Gastrocnemius medialis (tissue), 4 donors: Measurements from ENCODE around the gene TCAP. TPM values are rescaled to one million over a fixed set of nuclear protein-coding genes. Genes with fewer than 3 reads are reported as not detected.
A peak's percentile ranks its signal among the peaks of the same experiment; 100 is the strongest.

Experiments used
- ATAC-seq, 2 donors: fragments of 150-250 bp; one replicate each; pipeline ENCODE4 v1.9.1; 2016
- DNase-seq, 2 donors: peaks; one replicate each; pipeline ENCODE4 v3.0.0-alpha.2; 2019
- H3K27ac ChIP-seq, 4 donors: fragments of 200-600 bp; sonication (generic); 1 replicate in 1 of 4; 2 replicates in 3 of 4; pipeline ENCODE4 v1.5.1; 2016 to 2018; ENCODE audit warnings: mild to moderate bottlenecking in 2 of 4, moderate library complexity in 1 of 4
- H3K27me3 ChIP-seq, 3 donors: fragments of 200-600 bp; sonication (generic) in 2 of 3; 1 replicate in 1 of 3; 2 replicates in 2 of 3; pipeline versions ENCODE4 v1.5.1 to v1.6.0; 2016 to 2019; ENCODE audit warnings: mild to moderate bottlenecking in 1 of 3, moderate library complexity in 1 of 3
- H3K36me3 ChIP-seq, 2 donors: fragments of 200-600 bp; sonication (generic) in 1 of 2; one replicate each; pipeline ENCODE4 v1.5.1; 2017 to 2018
- H3K4me1 ChIP-seq, 2 donors: fragments of 200-600 bp; sonication (generic) in 1 of 2; one replicate each; pipeline ENCODE4 v1.5.1; 2016 to 2017; ENCODE audit warnings: mild to moderate bottlenecking in 2 of 2
- H3K4me3 ChIP-seq, 4 donors: fragments of 200-600 bp; sonication (generic) in 3 of 4; 1 replicate in 1 of 4; 2 replicates in 3 of 4; pipeline ENCODE4 v1.5.1; 2016 to 2019; ENCODE audit warnings: mild to moderate bottlenecking in 2 of 4
- H3K9me3 ChIP-seq, 3 donors: fragments of 200-600 bp; sonication (generic) in 2 of 3; 1 replicate in 1 of 3; 2 replicates in 2 of 3; pipeline ENCODE4 v1.5.1; 2016 to 2019
- POLR2A ChIP-seq, 2 donors: fragments of 450-650 bp; IDR thresholded peaks; one replicate each; pipeline ENCODE4 v1.6.1; 2017; ENCODE audit warnings: antibody characterized with exemption in 2 of 2, mild to moderate bottlenecking in 2 of 2, moderate library complexity in 2 of 2
- in situ Hi-C, 4 donors: fragments of 200-750 bp; cut with MboI; loops; one replicate each; pipeline versions ENCODE4 v1.15.0 to v1.8.0; 2017; ENCODE audit warnings: low sequenced_read_pairs in 4 of 4
- intact Hi-C: fragments of 100-400 bp; cut with DNase I; formaldehyde crosslinking; loops from one replicate; pipeline ENCODE4 v1.15.1; 2023; ENCODE audit warnings: low total_unique reads
- total RNA-seq, 4 donors: library from RNA; depleted of rRNA; stranded (reverse); fragments of >200 nt; gene quantifications; one replicate each; pipeline versions ENCODE4 v1.1.0 to v1.2.3, GENCODE V29; 2016
- TF ChIP-seq, protein P1 (sequence below), 5 experiments: fragments of 450-650 bp in 3 of 5; fragments of 200-600 bp in 2 of 5; sonication (generic) in 2 of 5; IDR thresholded peaks in 4 of 5; conservative IDR thresholded peaks in 1 of 5; 1 replicate in 4 of 5; 2 replicates in 1 of 5; pipeline ENCODE4 v1.5.1; 2016 to 2019; ENCODE audit warnings: antibody characterized with exemption in 5 of 5, mild to moderate bottlenecking in 3 of 5, moderate library complexity in 3 of 5

TCAP gene, protein sequence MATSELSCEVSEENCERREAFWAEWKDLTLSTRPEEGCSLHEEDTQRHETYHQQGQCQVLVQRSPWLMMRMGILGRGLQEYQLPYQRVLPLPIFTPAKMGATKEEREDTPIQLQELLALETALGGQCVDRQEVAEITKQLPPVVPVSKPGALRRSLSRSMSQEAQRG
- total RNA-seq: 1,000 to 10,000 TPM; 1,768 to 3,088 (median 2,493) TPM

DNA sequence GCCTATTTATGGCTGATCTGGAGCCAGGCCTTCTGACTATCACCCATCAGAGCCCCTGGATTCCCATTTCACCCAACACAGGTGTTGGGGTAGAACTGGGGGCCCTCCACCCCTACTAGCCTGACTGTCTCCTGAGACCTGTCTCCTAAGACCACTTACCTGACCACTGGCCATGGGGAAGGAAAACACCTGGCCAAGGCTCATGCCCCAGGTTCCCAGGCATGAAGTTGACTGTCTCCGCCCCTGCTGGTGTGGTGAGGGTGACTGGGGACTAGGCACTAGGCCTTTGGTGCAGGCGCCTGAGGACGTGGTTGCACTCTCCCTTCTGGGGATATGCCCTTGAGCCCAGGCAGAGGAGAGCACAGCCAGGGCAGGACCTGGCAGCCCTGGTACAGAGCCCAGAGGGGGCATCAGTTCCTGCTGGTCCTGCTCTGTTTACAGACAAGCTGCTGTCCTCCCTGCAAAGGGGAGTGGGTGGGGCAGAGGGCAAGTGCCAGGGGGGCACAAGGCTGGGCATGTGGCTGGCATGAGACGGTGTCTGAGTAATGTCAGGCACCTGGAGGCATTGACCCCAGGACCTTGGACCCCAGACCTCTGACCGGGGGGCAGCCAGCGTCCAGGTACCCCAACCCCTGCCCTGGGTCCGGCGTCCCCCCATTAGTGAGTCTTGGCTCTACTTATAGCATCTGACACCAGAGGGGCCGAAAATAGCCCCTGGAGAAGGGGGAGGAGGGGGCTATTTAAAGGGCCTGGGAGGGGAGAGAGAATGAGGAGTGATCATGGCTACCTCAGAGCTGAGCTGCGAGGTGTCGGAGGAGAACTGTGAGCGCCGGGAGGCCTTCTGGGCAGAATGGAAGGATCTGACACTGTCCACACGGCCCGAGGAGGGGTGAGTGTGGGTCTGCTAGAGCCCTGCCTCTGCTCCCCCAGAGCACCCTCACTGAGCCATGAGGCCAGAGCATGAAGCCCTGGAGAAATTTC, at the start of gene TCAP:
Gene TCAP (plus strand): TSS at position 769 of the 981 bp plus-strand sequence. CDS start 11 bp downstream, at position 780.
- no peaks in the 10 kb centered on the region for H3K36me3 ChIP-seq
- in situ Hi-C loops: no loop called here
- no peaks in the 10 kb centered on the region for H3K27me3 ChIP-seq
- DNase-seq: peak in 1 of 2 donors; percentile 81
- peak within 1 kb of the TSS; percentile 96 to 99 (median 98) for H3K27ac ChIP-seq
- TF ChIP-seq, protein P1, sequence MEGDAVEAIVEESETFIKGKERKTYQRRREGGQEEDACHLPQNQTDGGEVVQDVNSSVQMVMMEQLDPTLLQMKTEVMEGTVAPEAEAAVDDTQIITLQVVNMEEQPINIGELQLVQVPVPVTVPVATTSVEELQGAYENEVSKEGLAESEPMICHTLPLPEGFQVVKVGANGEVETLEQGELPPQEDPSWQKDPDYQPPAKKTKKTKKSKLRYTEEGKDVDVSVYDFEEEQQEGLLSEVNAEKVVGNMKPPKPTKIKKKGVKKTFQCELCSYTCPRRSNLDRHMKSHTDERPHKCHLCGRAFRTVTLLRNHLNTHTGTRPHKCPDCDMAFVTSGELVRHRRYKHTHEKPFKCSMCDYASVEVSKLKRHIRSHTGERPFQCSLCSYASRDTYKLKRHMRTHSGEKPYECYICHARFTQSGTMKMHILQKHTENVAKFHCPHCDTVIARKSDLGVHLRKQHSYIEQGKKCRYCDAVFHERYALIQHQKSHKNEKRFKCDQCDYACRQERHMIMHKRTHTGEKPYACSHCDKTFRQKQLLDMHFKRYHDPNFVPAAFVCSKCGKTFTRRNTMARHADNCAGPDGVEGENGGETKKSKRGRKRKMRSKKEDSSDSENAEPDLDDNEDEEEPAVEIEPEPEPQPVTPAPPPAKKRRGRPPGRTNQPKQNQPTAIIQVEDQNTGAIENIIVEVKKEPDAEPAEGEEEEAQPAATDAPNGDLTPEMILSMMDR (IDR thresholded peaks at IDR 0.05 in 4 of 5, conservative IDR thresholded peaks at IDR 0.05 in 1 of 5): no peak
- peak in 1 of 2 donors; percentile 79 for TF ChIP-seq POLR2A (IDR thresholded peaks at IDR 0.05)
- no peaks in the 10 kb centered on the region for H3K9me3 ChIP-seq
- intact Hi-C loops: loop anchor here (2.0 to 10.0 kb wide), 3 partner anchors 28 to 470 kb away; partner anchors contain the start of genes CACNB1 and STARD3
- peak; percentile 14 to 26 for ATAC-seq
- peak within 1 kb of the TSS; percentile 52 to 62 (median 59) for H3K4me3 ChIP-seq
- H3K4me1 ChIP-seq: peaks cover 75 to 85% of the 10 kb centered on the region in 2 donors

DNA sequence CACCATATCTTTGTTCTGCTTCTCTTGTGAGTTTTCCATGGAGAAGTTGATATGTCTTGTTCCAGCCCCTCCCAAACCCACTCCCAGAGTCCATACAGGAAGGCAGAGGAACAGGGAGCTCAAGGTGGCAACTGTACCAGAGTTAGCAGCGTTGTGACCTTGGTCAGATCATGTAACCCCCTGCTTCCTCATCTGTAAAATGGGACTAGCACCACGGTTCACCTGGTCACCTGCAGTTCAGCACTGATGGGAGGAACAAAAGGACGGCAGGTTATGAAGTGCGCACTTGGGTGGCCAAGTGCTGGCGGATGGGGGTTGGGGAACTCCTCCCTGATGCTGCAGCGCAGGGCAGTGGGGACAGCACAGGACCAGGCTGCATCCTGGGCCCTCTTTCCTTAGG, 49.7 kb upstream of the TCAP start:
- ATAC-seq (no peak), DNase-seq (no peak)
- in situ Hi-C loops: no loop called here
- Histone ChIP-seq H3K27me3 (peaks cover 5 to 18% (median 10%) of the 10 kb centered on the region in 3 donors), H3K27ac (no peak overlapping the region), H3K4me1 (peaks cover 0 to 5% of the 10 kb centered on the region in 2 donors), H3K9me3 (no peaks in the 10 kb centered on the region), H3K36me3 (no peaks in the 10 kb centered on the region), H3K4me3 (no peak overlapping the region)
- no peak for TF ChIP-seq POLR2A (IDR thresholded peaks at IDR 0.05)
- intact Hi-C loops: no loop called here

DNA sequence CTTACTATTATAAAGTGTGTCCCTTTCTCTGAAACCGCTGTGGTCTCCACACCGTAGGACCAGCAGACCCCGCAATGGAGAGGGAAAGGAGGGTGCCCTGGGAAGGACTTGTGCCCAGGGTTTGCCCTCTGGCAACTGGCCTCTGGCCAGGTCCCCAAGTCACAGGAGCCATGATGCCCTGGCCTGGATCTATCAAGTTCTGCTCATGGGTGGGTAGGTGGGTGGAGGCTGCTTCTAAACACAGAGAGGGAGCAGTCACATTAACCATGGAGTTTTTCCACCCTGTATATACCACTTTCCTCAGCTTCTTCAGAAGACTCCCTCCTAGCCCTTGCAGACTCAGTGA, 48.1 kb upstream of the TCAP start:
- no peak for ATAC-seq
- intact Hi-C loops (no loop called here), in situ Hi-C loops (no loop called here)
- Histone ChIP-seq H3K27me3 (peaks cover 5 to 16% (median 6%) of the 10 kb centered on the region in 3 donors), H3K36me3 (no peaks in the 10 kb centered on the region), H3K9me3 (no peaks in the 10 kb centered on the region), H3K27ac (no peak overlapping the region), H3K4me1 (peaks cover under 1 to 5% of the 10 kb centered on the region in 2 donors), H3K4me3 (peak overlapping the region in 2 of 4 donors; percentile 24 to 61)
- DNase-seq: no peak
- TF ChIP-seq POLR2A (IDR thresholded peaks at IDR 0.05): no peak
- TF ChIP-seq, protein P1 (IDR thresholded peaks at IDR 0.05 in 4 of 5, conservative IDR thresholded peaks at IDR 0.05 in 1 of 5): no peak

DNA sequence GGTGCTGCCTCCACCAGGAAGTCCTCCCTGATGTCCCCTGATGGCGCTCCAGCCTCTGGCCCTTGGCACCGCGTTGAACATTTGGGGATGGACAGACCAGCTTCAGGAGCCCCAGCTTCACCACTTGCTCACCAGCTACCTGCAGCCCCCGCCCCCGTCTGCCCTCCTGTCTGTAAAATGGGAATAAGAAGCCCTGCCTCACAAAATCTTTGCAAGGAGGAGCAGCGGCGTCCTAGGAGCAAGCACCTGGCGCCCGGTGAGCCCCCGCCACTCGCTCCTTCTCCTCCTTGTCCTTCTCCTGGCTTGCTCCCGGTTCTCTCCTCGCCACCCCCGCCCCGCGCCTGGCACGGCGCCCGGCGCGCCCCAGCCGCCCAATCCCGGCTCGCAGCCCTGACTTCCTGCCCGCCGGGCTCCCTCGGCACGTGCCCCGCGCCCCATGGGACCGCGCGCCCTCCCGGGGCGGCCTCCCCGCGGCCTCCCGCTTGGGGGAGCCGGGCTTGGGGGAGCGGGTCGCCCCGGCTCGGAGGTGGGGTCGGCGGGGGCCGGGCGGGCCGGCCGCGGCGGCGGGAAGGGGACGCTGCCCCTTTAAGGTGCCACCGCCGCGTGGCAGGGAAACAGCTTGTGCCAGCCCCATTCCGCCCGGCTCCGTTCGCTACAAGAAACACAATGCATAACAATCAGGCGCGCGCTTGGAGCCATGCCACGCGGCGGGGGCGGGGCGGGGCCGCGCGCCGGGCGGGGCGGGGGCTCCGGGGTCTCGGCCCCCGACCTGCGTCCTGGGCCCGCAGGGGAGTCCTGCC, 47.5 kb upstream of the TCAP start:
- H3K4me1 ChIP-seq: peaks cover 3 to 5% of the 10 kb centered on the region in 2 donors
- H3K27ac ChIP-seq: peak overlapping the region in 2 of 4 donors; percentile 7 to 16
- TF ChIP-seq, protein P1 (IDR thresholded peaks at IDR 0.05 in 4 of 5, conservative IDR thresholded peaks at IDR 0.05 in 1 of 5): no peak
- TF ChIP-seq POLR2A (IDR thresholded peaks at IDR 0.05): no peak
- DNase-seq (peak; percentile 25 to 43), ATAC-seq (peak in 1 of 2 donors; percentile 52)
- peaks cover 5 to 16% (median 5%) of the 10 kb centered on the region in 3 donors for H3K27me3 ChIP-seq
- no peaks in the 10 kb centered on the region for H3K9me3 ChIP-seq
- in situ Hi-C loops (no loop called here), intact Hi-C loops (no loop called here)
- H3K36me3 ChIP-seq: no peaks in the 10 kb centered on the region
- H3K4me3 ChIP-seq: peak overlapping the region; percentile 49 to 63 (median 61)
